T47D (cell line): ENCODE measurements around the gene RECK.

Experiments used
- DNase-seq, 2 experiments: peaks; one replicate each; pipeline versions ENCODE4 v3.0.0 to v3.0.0-alpha.2; 2011 to 2012; ENCODE audit warnings: low read depth in 1 of 2, low spot score in 1 of 2
- JUND ChIP-seq: IDR thresholded peaks from 2 replicates; pipeline ENCODE4 v1.6.1; 2012; ENCODE audit warnings: low read depth
- in situ Hi-C: cut with HindIII; loops from 2 replicates; pipeline ENCODE4 v1.10.0; 2016; ENCODE audit warnings: low sequenced_read_pairs, low pct_unique_long_range_greater_than_20kb

Gene RECK

DNA sequence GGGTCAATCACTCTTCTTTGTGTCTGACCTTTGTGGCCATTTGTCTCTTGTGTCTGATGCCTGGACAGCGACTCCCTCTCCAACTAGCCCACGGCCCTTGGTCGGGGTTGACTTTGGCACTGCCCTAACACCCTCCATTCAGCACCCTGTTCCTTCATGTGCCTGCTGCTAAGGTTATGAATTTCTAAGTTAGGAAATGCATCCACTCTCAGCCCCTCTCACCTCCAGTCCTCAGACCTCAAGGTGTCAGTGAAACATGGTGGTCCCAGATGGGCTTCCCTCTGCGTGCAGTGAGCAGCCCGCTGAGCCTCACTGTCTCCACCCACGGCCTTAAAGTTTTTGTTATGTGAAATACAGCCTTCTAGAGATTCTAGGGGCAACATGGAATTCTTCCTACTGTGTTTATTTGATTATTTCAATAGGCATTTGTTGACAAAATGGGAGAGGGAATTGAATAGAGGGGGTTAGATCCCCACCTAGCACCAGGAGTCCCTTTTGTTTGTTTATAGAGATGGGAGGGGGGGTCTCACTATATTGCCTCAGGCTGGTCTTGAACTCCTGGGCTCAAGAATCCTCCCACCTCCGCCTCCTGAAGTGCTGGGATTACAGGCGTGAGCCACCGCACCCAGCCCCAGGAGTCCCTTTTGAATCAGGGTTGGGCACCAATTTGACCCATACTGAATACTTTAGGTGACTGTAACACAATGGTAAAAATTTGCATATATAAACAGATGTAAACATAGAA lies 98.2 kb downstream of the RECK start:
- DNase-seq: no peak
- TF ChIP-seq JUND: no peak
- in situ Hi-C loops: no loop called here

DNA sequence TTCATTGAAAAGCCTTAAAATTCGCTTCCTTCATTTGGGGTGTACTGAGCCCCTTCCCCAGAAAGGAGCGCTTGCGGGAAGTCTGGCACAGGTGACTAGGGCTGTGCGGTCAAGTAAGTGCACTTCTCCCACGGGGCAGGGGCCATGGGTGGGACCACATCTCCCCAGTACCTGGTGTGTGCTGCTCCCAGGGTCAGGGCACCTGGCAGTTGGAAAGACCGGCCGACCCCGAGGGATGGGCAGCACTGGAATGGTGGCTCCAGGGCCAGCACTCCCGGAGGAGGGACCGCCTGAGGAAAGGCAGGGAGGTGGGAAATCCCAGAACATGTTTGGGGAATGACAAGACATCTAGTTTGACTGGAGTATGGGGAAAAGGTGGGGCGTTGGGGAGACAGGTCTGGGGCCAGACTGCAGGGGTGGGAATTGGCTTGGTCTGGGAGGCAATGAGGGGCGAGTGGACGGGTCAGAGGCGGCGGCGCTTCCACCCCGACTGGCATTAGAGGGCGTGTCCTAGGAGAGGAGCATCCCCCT lies 99.1 kb downstream of the RECK start:
- no peak for TF ChIP-seq JUND
- DNase-seq: no peak
- in situ Hi-C loops: no loop called here

- in situ Hi-C loops: no loop called here
These were observed 99.7 kb downstream of the RECK start, which contains the start of gene GLIPR2 for GRCh38 chr9:36136272-36136893. GLIPR2 (plus strand) TSS chr9:36136733; CDS start chr9:36136779, 46 bp downstream.

DNA sequence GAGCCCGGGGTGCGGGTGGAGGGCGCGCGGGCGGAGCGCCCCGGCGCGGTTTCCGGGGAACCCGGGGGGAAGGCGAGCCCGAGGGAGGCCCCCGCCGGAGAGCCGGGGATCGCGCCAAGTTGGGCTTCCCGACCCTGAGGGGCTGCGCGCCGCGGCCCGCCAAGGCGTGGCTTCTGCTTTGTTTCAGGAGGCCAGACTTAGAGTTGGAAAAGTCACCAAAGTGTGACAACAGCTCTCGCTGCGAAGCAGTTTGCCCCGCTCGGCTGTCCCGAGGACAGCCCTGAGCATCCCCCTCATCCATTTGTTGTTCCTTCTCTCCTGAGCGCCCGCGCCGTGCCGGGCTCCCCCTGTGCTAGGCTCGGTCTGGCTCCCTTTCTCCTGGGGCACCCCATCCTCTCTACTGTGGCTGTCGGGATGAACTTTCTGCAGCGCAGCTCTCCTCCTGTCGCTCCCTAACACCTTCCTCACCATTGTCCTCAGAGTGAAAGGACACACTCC lies 100.2 kb downstream of the RECK start:
- in situ Hi-C loops: no loop called here
- TF ChIP-seq JUND: no peak
- no peak for DNase-seq

More at GRCh38 chr9:36136272-36136893, 99.7 kb downstream of the RECK start, which contains the start of gene GLIPR2:
- TF ChIP-seq JUND: no peak
- peak; percentile 62 to 79 for DNase-seq

DNA sequence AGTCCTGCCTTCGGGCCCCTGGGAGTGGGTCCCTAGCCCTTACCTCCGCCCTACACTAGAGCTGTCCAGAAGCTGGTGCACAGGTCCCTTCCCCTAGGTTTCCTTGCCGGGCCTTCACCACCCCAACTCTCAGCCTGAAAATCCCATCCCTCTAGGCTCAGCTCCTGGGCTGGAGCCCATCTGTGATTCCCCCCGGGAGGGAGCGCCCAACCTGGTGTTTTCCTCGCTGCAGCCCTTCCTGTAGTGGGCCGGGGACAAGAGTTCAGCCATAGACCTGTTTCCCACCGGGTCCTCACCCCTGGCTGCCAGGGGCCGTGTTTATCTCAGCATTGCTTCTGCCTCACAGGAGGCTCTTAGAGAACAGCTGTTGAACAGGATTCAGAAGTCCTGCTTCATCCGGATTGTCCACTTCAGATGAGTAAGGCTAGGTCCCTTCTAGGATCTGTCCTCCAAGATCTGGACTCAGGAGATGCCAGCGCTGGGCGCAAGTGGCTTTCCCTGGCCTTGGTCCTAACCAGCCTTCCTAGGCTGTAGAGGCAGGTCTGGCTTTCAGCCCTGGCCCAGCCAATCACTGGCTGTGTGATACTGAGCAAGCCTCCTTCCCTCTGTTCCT lies 100.8 kb downstream of the RECK start:
- no peak for TF ChIP-seq JUND
- in situ Hi-C loops: no loop called here
- DNase-seq: no peak

DNA sequence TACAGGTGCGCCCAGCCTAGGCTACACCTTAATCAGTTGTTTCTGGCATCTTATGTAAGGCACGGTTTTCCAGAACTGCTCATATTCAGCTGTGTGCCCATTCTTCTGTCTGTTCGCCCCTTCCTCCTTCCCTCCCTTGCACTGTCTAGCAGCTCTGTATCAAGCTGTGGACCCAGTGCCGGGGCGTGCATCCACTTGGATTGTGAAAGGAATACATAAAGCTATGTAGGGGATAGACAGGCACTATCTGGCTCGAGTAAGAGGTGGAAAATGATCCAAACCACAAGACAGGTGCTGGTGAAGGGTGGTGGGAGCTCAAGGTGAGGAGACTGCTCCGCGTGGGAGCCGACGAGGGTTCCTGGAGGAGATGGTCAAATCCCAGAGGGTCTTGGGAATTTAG lies 101.8 kb downstream of the RECK start:
- no peak for DNase-seq
- in situ Hi-C loops: no loop called here
- TF ChIP-seq JUND: no peak

- no peak for TF ChIP-seq JUND
- no peak for DNase-seq
- in situ Hi-C loops: no loop called here
These were observed 102.2 kb downstream of the RECK start for GRCh38 chr9:36138901-36139300.

GRCh38 chr9:36140086-36141084 lies 103.7 kb downstream of the RECK start:
- in situ Hi-C loops: no loop called here
- no peak for TF ChIP-seq JUND
- DNase-seq: no peak

DNA sequence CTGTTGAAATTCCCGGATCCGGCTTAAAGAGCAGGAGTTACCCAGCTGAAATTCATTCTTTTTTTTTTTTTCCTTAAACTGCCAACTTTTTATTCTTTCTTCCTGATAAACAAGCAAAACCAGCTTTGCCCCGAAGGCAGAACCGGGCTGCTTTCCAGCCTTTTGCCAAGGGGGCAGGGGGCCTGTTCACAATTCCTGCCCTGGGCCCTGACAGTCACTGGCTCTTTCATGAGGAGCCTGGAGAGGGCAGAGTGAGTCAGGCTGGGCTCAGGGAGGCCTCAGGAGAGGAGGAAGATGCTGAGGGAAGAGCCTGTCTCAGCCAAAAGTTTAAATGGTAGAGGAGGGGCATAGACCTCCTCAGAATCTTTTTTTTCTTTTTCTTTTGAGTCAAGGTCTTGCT lies 104.6 kb downstream of the RECK start:
- DNase-seq: peak in 1 of 2 experiments; percentile 35
- in situ Hi-C loops: no loop called here
- TF ChIP-seq JUND: no peak

DNA sequence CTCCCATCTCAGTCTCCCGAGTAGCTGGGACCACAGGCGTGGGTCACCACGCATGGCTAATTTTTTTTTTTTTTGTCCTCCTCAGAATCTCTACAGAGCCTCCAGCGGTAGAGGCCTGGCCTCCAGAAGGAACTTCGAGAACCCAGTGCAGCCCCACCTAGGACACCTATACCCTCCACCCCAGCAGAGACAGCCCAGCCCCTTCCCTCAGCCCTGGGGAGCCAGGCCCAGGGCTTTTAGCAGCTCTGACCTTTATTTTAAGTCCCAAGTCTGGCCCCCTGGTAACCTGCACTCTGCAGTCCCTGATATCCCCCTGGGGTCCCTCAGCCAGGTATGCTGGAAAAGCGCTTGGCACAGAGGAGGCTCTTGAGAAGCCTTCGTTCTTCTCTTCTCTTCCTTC lies 105.0 kb downstream of the RECK start:
- in situ Hi-C loops: no loop called here
- no peak for DNase-seq
- no peak for TF ChIP-seq JUND

GRCh38 chr9:36142510-36143244 lies 106.0 kb downstream of the RECK start:
- in situ Hi-C loops: no loop called here
- TF ChIP-seq JUND: no peak
- DNase-seq: no peak

- in situ Hi-C loops: no loop called here
- DNase-seq: no peak
- TF ChIP-seq JUND: no peak
These were observed 106.5 kb downstream of the RECK start for GRCh38 chr9:36143245-36143641.
